Fibroblast of the aortic adventitia (primary cell): Measurements from ENCODE around the gene KIR3DL3. TPM values are rescaled to one million over a fixed set of nuclear protein-coding genes. Genes with fewer than 3 reads are reported as not detected.
"Not testable (repeated sequence)": the region's sequence is repeated elsewhere in the genome, so short reads cannot be mapped to it uniquely, and the experiment has no call there.

ENCODE experiments used
- DNase-seq: peaks from one replicate; pipeline ENCODE4 v3.0.0-alpha.2; 2010; ENCODE audit warnings: low read depth
- H3K4me3 ChIP-seq: 2 replicates; pipeline ENCODE4 v1.5.1; 2011; ENCODE audit warnings: low read depth, mild to moderate bottlenecking, control low read depth, low read length, moderate library complexity
- total RNA-seq: library from RNA; depleted of rRNA; stranded (reverse); fragments of >200 nt; gene quantifications from 2 replicates; pipeline ENCODE4 v1.2.3, GENCODE V29; 2012; ENCODE audit warnings: low replicate concordance
- TF ChIP-seq, protein P1 (sequence below): IDR thresholded peaks from 2 replicates; pipeline ENCODE4 v1.5.1; 2011; ENCODE audit warnings: mild to moderate bottlenecking, low read length, control low read depth, inconsistent platforms; ENCODE audit not compliant: insufficient read depth

Gene KIR3DL3
- total RNA-seq, 1 donor: not detected

DNA sequence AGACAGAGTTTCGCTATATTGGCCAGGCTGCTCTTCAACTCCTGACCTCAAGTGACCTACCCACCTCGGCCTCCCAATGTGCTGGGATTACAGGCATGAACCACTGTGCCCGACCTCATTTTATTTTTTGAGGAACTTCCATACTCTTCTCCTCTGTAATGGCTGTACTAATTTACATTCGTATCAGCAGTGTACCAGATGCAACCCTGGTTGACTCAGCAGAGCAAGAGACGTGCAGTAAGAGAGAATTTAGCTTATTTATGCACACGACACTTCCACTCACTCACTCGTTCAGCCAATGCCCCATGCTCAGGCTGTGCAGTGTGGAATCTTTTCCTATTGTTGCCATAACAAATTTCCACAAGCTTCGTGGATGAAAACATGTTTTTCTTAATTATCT, 6.9 kb downstream of the KIR3DL3 start:
- no peak for DNase-seq
- no peak overlapping the region for H3K4me3 ChIP-seq
- TF ChIP-seq, protein P1, sequence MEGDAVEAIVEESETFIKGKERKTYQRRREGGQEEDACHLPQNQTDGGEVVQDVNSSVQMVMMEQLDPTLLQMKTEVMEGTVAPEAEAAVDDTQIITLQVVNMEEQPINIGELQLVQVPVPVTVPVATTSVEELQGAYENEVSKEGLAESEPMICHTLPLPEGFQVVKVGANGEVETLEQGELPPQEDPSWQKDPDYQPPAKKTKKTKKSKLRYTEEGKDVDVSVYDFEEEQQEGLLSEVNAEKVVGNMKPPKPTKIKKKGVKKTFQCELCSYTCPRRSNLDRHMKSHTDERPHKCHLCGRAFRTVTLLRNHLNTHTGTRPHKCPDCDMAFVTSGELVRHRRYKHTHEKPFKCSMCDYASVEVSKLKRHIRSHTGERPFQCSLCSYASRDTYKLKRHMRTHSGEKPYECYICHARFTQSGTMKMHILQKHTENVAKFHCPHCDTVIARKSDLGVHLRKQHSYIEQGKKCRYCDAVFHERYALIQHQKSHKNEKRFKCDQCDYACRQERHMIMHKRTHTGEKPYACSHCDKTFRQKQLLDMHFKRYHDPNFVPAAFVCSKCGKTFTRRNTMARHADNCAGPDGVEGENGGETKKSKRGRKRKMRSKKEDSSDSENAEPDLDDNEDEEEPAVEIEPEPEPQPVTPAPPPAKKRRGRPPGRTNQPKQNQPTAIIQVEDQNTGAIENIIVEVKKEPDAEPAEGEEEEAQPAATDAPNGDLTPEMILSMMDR: no peak

DNA sequence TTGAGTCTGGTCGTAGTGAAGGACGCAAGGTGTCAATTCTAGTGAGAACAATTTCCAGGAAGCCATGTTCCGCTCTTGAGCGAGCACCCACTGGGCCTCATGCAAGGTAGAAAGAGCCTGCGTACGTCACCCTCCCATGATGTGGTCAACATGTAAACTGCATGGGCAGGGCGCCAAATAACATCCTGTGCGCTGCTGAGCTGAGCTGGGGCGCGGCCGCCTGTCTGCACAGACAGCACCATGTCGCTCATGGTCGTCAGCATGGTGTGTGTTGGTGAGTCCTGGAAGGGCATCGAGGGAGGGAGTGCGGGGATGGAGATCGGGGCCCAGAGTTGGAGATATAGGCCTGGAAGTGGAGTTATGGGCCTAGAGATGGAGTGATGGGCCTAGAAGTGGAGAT, 14.1 kb downstream of the KIR3DL3 start, which contains the start of gene KIR2DL3:
KIR2DL3 (plus strand) TSS at position 208 of the 400 bp plus-strand sequence; CDS start at position 241, 33 bp downstream.
- H3K4me3 ChIP-seq, DNase-seq: not testable (repeated sequence)

DNA sequence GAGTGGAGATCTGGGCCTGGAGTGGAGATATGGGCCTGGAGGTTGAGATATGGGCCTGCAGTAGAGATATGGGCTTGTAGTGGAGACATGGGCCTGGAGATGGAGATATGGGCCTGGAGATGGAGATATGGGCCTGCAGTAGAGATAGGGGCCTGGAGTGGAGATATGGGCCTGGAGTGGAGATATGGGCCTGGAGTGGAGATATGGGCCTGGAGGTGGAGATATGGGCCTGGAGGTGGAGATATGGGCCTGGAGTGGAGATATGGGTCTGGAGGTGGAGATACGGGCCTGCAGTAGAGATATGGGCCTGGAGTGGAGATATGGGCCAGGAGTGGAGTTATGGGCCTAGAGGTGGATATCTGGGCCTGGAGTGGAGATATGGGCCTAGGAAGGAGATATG, 14.5 kb downstream of the KIR3DL3 start:
- DNase-seq: no peak
- H3K4me3 ChIP-seq: no peak overlapping the region

DNA sequence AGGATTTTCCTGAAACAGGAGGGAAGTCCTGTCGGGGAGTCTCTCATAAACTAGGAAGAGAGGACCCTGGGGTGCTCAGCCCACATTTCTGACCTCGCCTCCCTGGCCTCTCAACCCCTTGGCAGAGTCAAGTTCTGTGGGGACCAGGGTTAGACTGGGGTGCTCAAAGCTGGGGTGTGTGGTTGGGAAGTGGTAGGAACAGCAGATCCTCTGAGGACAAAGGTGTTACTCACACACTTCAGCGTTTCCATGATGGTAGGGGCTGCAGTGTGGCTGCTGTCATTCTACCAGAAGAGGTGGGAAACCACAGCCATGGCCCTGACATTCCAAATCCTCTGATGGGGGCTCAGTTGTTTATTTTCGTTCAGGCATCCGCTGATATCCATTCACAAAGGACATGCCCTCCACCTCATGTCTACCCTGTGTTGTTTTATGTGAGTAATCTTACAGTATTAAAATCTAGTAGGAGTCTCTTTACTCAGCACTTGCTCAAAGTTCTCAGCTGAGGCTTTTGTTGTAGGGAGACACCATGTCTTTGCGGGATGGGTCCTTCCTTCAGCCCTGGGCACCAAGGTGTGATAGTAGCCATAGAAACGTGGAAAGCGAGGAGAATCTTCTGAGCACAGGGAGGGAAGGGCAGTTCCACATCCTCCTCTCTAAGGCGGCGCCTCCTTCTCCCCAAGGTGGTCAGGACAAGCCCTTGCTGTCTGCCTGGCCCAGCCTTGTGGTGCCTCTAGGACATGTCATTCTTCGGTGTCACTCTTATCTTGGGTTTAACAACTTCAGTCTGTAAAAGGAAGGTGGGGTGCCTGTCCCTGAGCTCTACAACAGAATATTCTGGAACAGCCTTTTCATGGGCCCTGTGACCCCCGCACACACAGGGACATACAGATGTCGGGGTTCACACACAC, 15.6 kb downstream of the KIR3DL3 start:
- DNase-seq: no peak
- no peak overlapping the region for H3K4me3 ChIP-seq
- TF ChIP-seq, protein P1: no peak

More for the DNA sequence above, 14.5 kb downstream of the KIR3DL3 start:
- TF ChIP-seq, protein P1: no peak

DNA sequence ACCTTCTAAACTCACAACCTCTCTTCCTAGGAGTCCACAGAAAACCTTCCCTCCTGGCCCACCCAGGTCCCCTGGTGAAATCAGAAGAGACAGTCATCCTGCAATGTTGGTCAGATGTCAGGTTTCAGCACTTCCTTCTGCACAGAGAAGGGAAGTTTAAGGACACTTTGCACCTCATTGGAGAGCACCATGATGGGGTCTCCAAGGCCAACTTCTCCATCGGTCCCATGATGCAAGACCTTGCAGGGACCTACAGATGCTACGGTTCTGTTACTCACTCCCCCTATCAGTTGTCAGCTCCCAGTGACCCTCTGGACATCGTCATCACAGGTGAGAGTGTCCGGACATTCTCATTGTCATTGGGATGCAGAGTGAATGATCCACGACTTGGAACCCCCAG, 17.7 kb downstream of the KIR3DL3 start:
- DNase-seq, H3K4me3 ChIP-seq: not testable (repeated sequence)

DNA sequence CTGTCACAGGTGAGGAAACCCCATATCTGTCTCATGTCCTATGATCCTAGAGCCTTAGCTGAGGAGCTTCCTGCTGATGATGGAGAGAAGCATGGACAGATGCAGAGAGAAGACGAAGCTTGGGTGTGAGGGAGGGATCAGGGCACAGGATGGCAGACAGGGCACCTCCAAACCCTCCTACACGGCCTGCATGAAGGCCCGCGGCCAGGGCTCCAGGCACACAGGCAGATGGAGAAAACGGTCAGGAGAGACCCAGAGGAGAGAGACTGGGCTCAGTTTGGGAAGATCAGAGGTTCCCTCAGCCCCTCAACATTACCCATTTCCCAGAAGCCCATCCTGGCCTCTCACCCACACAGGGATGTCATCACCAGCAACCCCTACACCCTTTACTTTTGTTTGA, 19.8 kb downstream of the KIR3DL3 start:
- not testable (repeated sequence) for H3K4me3 ChIP-seq, DNase-seq

DNA sequence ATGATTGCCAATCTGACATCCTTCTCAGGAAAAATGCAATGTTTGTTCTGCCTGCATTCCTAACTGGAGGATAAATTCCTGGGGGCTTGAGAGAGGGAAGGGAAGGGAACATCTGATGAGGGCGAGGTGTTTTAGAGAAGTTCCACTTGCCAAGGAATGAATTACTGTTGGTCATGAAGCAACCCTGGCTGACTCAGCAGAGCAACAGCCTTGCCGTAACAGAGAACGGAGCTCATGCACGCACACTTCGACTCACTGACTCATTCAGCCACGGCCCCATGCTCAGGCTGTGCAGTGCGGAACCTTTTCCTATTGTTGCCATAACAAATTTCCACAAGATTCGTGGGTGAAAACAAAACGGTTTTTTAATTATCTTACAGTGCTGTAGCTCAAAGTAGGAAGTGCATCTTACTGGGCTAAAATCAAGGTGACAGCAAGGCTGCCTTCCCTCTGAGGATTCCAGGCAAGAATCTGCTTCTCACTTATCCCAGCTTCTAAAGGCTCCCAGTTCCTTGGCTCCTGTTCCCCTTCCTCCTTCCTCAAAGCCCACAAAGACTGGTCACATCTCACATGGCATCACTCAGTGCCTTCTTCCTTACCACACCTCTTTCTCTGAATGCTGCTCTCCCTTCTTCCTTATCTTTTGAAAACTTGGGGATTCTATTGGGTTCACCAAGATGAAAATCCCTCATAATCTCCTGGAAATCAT, 23.5 kb downstream of the KIR3DL3 start:
- not testable (repeated sequence) for H3K4me3 ChIP-seq, DNase-seq

DNA sequence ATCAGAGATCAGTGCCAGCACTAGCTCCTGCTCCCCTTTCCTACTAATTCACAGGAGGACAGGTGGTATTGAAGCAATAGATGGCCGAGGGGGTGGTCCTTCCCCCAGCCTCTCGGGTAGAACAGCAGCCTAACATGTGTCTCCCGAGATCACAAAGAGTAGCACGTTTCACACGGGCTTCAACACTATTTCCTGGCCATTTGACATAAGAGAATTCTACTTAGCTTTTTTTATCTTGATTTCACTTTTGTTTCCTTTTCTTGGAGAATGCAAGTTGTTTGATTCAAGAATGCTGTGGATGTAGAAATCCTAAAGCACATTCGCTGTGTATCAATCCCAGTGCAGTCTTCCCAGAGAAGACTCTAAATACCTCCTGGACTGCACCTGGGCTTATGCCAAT, 26.0 kb downstream of the KIR3DL3 start:
- DNase-seq, H3K4me3 ChIP-seq: not testable (repeated sequence)

DNA sequence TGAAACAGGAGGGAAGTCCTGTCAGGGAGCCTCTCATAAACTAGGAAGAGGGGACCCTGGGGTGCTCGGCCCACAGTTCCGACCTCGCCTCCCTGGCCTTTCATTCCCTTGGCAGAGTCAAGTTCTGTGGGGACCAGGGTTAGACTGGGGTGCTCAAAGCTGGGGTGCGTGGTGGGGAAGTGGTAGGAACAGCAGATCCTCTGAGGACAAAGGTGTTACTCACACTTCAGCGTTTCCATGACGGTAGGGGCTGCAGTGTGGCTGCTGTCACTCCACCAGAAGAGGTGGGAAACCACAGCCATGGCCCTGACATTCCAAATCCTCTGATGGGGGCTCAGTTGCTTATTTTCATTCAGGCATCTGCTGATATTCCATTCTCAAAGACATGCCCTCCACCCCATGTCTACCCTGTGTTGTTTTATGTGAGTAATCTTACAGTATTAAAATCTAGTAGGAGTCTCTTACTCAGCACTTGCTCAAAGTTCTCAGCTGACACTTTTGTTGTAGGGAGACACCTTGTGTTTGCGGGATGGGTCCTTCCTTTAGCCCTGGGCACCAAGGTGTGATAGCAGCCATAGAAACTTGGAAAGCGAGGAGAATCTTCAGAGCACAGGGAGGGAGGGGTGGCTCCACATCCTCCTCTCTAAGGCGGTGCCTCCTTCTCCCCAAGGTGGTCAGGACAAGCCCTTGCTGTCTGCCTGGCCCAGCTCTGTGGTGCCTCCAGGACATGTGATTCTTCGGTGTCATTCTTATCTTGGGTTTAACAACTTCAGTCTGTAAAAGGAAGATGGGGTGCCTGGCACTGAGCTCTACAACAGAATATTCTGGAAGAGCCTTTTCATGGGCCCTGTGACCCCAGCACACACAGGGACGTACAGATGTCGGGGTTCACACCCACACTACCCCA, 32.2 kb downstream of the KIR3DL3 start:
- H3K4me3 ChIP-seq, DNase-seq: not testable (repeated sequence)

DNA sequence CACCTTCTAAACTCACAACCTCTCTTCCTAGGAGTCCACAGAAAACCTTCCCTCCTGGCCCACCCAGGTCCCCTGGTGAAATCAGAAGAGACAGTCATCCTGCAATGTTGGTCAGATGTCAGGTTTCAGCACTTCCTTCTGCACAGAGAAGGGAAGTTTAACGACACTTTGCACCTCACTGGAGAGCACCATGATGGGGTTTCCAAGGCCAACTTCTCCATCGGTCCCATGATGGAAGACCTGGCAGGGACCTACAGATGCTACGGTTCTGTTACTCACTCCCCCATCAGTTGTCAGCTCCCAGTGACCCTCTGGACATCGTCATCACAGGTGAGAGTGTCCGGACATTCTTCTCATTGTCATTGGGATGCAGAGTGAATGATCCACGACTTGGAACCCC, 34.3 kb downstream of the KIR3DL3 start:
- not testable (repeated sequence) for DNase-seq, H3K4me3 ChIP-seq

DNA sequence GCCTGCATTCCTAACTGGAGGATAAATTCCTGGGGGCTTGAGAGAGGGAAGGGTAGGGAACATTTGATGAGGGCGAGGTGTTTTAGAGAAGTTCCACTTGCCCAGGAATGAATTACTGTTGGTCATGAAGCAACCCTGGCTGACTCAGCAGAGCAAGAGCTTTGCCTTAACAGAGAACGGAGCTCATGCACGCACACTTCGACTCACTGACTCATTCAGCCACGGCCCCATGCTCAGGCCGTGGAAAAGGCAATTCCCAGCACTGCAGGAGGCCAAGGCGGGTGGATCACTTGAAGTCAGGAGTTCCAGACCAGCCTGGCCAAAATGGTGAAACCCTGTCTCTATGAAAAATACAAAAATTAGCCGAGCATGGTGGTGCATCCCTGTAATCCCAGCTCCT, 40.0 kb downstream of the KIR3DL3 start:
- H3K4me3 ChIP-seq, DNase-seq: not testable (repeated sequence)

DNA sequence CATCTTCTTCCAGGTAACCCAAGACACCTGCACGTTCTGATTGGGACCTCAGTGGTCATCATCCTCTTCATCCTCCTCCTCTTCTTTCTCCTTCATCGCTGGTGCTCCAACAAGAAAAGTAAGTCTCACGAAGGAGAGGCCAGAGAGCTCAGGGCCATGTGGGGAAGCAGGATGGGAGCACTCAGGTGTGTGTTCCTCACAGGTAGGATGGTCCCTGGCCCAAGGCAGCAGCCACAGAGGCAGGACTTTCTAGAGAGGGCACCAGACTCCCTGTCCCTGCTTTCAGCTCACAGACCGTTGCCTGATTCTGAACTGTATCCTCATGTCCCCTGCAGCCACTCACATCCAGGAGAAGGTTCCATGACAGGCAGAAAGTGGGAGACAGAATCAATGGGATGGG, 42.2 kb downstream of the KIR3DL3 start:
- H3K4me3 ChIP-seq, DNase-seq: not testable (repeated sequence)

DNA sequence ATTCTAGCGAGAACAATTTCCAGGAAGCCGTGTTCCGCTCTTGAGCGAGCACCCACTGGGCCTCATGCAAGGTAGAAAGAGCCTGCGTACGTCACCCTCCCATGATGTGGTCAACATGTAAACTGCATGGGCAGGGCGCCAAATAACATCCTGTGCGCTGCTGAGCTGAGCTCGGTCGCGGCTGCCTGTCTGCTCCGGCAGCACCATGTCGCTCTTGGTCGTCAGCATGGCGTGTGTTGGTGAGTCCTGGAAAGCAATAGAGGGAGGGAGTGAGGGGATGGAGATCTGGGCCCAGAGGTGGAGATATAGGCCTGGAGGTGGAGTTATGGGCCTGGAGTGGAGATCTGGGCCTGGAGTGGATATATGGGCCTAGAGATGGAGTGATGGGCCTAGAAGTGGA, 45.4 kb downstream of the KIR3DL3 start, which contains the start of gene KIR2DL1:
KIR2DL1 (plus strand) TSS at position 148 of the 400 bp plus-strand sequence; CDS start at position 206, 58 bp downstream.
- not testable (repeated sequence) for DNase-seq, H3K4me3 ChIP-seq

DNA sequence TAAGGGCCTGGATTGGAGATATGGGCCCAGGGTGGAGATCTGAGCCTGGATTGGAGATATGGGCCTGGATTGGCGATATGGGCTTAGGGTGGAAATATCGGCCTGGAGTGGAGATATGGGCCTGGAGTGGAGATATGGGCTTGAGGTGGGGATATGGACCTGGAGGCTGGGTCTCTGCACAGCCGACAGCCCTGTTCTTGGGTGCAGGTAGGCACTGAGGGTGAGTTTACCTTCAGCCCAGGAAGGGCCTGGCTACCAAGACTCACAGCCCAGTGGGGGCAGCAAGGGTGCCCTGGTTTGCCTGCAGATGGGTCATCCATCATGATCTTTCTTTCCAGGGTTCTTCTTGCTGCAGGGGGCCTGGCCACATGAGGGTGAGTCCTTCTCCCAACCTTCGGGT, 46.3 kb downstream of the KIR3DL3 start:
- not testable (repeated sequence) for DNase-seq, H3K4me3 ChIP-seq
